OCI-LY7 (cell line): ENCODE data around the gene MCM9. TPM values are rescaled to one million over a fixed set of nuclear protein-coding genes. Genes with fewer than 3 reads are reported as not detected.

Source experiments
- BruUV-seq: library from RNA; stranded (reverse); fragments of 400-500 nt; replicated peaks from 2 replicates; lab custom pipeline; 2021; lab: Mats Ljungman, UMichigan
- CTCF ChIA-PET: fragments of 300-600 bp; sonication (Branson Sonifier 250); formaldehyde crosslinking; loops from one replicate; lab custom pipeline; 2022; ENCODE audit warnings: antibody characterized with exemption; ENCODE audit not compliant: unreplicated experiment; lab: Charles Lee
- POLR2A ChIA-PET: fragments of 300-600 bp; sonication (Branson Sonifier 250); formaldehyde crosslinking; loops from one replicate; lab custom pipeline; 2022; ENCODE audit warnings: antibody characterized with exemption; lab: Charles Lee
- DNase-seq: peaks from one replicate; pipeline ENCODE4 v3.0.0-alpha.2; 2015; ENCODE audit warnings: low spot score
- H2AFZ ChIP-seq: fragments of 200-600 bp; sonication (generic), shearing (Covaris generic); 2 replicates; pipeline ENCODE4 v1.6.1; 2014; ENCODE audit warnings: mild to moderate bottlenecking, antibody characterized with exemption, low read length, moderate library complexity
- H3K27ac ChIP-seq: fragments of 200-600 bp; sonication (generic); 2 replicates; pipeline ENCODE4 v1.5.1; 2014; ENCODE audit warnings: mixed run types, low read depth, mild to moderate bottlenecking, moderate library complexity, low read length, inconsistent platforms; ENCODE audit not compliant: poor library complexity, severe bottlenecking
- H3K36me3 ChIP-seq: fragments of 200-600 bp; sonication (generic); 2 replicates; pipeline ENCODE4 v1.6.1; 2014; ENCODE audit warnings: mild to moderate bottlenecking, antibody characterized with exemption, low read length, moderate library complexity, mixed read lengths; ENCODE audit not compliant: insufficient read depth
- H3K4me1 ChIP-seq: fragments of 200-600 bp; sonication (generic); 2 replicates; pipeline ENCODE4 v1.5.1; 2014; ENCODE audit warnings: mild to moderate bottlenecking, low read length; ENCODE audit not compliant: insufficient read depth, poor library complexity, severe bottlenecking
- H3K4me2 ChIP-seq: fragments of 200-600 bp; sonication (generic); 2 replicates; pipeline ENCODE4 v1.6.1; 2014; ENCODE audit warnings: mild to moderate bottlenecking, low read length
- H3K4me3 ChIP-seq: fragments of 200-600 bp; sonication (generic); 2 replicates; pipeline ENCODE4 v1.5.1; 2014; ENCODE audit warnings: mild to moderate bottlenecking, low read depth, low read length; ENCODE audit not compliant: poor library complexity, severe bottlenecking
- H3K79me2 ChIP-seq: fragments of 200-600 bp; sonication (generic); 2 replicates; pipeline ENCODE4 v1.6.1; 2016; ENCODE audit warnings: low read depth, mild to moderate bottlenecking, low read length, moderate library complexity, mixed read lengths; ENCODE audit not compliant: insufficient read depth
- H3K9me2 ChIP-seq: fragments of 200-600 bp; sonication (generic); 2 replicates; pipeline ENCODE4 v1.6.1; 2016; ENCODE audit warnings: mild to moderate bottlenecking, low read length, mixed read lengths; ENCODE audit not compliant: insufficient read depth
- H3K9me3 ChIP-seq: fragments of 200-600 bp; sonication (generic); 2 replicates; pipeline ENCODE4 v1.6.1; 2014; ENCODE audit warnings: mild to moderate bottlenecking, mixed run types, low read length, mixed read lengths
- H4K20me1 ChIP-seq: fragments of 200-600 bp; sonication (generic); 2 replicates; pipeline ENCODE4 v1.6.1; 2014; ENCODE audit warnings: mild to moderate bottlenecking, antibody characterized with exemption, low read length, moderate library complexity, mixed read lengths; ENCODE audit not compliant: insufficient read depth
- EZH2phosphoT487 ChIP-seq: fragments of 200-600 bp; sonication (generic); IDR thresholded peaks from 2 replicates; pipeline ENCODE4 v1.6.1; 2018; ENCODE audit warnings: low read depth, borderline replicate concordance, mild to moderate bottlenecking, mixed run types, antibody characterized with exemption, low read length, moderate library complexity, mixed read lengths
- intact Hi-C: fragments of 100-400 bp; cut with micrococcal nuclease; formaldehyde crosslinking; loops from one replicate; pipeline ENCODE4 v1.10.0; 2022; ENCODE audit not compliant: unreplicated experiment
- total RNA-seq, 2 experiments: library from RNA; depleted of rRNA in 1 of 2; stranded (reverse); fragments of >200 nt in 1 of 2; shearing (Covaris generic) in 1 of 2; gene quantifications; 2 replicates each; pipeline ENCODE4 v1.2.3, GENCODE V29; 2014 to 2022
- TF ChIP-seq, protein P1 (sequence below): fragments of 200-600 bp; sonication (generic); conservative IDR thresholded peaks from 2 replicates; pipeline ENCODE4 v1.5.1; 2014; ENCODE audit warnings: mild to moderate bottlenecking, antibody characterized with exemption, low read length, moderate library complexity, mixed read lengths

The MCM9 gene
- total RNA-seq, 2 experiments from 2014 or later = 17.4 to 18.8 TPM

DNA sequence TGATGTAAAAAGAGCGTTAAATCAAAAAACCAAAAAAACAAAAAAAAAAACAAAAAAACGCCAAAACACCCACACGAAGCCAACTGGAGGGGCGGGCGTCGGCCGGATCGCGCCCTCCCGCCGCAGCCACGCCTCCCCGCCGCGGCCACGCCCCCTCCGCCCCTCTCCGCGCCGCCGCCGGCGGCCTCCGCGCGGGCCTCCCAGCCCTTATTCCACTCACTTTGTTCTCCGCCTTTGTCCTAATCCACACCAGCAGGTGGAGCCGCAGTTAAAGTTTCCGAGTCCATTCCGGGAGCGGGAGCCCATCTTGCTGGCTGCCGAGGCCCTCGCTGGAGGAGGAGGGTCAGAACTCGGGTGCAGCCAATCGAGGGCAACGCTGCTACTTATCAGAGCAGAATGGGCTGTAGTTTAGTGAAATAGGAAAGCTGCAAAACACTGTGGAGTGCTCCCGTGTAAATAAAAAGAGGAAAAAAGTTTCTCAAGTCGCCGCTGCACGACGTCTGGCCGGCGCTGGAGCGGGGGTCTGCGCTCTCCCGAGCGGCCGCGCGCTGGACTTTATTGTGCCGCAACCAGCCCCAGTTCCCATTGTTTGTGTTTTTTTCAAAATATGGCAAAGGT, 41.0 kb downstream of the MCM9 start, which contains the start of gene ASF1A:
TSS of gene ASF1A (plus strand) at position 346 of the 618 bp plus-strand sequence. CDS start at position 608, 262 bp downstream.
- DNase-seq = peak; percentile 97
- BruUV-seq = no TSS peak
- CTCF ChIA-PET = interaction anchor here (1.0 kb wide), 1 partner anchor 12 kb away, joined by 3 read pairs; no protein-coding TSS in a partner anchor

DNA sequence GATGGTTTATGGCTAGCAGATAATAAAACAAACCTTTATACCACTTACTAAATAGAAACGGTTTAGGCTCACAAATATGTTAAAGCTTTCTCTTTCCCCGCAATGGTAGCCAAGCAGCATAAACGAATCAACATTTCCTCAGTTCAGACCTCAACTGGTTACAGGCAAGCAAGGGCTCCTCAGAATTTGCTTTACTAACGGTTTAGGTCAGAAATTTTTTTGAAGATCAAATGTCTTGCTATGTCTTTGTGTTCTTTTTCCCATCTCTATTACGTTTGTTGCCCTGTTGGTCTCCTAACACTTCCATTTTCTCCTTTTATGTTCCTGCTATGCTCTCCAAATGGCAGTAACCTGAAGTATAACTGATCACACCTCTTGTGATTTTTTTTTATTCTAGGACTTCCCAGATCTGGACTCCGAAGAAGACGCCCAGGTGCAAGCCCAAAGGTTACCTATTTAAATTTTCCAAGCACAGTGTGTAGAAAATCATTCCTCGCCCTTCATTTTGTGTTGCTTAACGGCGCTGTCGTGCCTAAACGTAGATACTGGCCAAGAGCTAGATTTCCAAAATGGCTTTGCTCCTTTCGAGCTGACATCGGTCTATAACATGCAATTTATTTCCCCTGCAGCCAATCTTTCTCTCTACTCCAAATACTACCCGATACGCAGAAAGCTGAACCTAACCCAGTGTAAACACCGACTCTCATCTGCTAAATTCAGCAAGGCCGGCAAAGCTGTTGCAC, 41.7 kb downstream of the MCM9 start:
- Histone ChIP-seq H2AFZ (peak overlapping the region; percentile 71; the same call in 1 of the 2 replicates), H3K9me3 (no peaks in the 10 kb centered on the region), H3K9me2 (no peaks in the 10 kb centered on the region), H3K4me2 (peak overlapping the region; percentile 99), H4K20me1 (no peaks in the 10 kb centered on the region), H3K4me3 (peak overlapping the region; percentile 80), H3K79me2 (peaks cover 69% of the 10 kb centered on the region), H3K27ac (peak overlapping the region; percentile 89), H3K4me1 (peaks cover 56% of the 10 kb centered on the region), H3K36me3 (peaks cover 25% of the 10 kb centered on the region)
- DNase-seq = peak; percentile 82
- intact Hi-C loops = loop anchor here (2.0 to 10.0 kb wide), 3 partner anchors 86 to 552 kb away; partner anchors contain the start of gene MAN1A1
- POLR2A ChIA-PET = interaction anchor here (0.6 to 9.3 kb wide), 5 partner anchors 11 to 208 kb away, joined by 3 to 88 read pairs (median 3); partner anchors contain the start of gene MCM9
- no peak for TF ChIP-seq EZH2phosphoT487
- TF ChIP-seq, protein P1, sequence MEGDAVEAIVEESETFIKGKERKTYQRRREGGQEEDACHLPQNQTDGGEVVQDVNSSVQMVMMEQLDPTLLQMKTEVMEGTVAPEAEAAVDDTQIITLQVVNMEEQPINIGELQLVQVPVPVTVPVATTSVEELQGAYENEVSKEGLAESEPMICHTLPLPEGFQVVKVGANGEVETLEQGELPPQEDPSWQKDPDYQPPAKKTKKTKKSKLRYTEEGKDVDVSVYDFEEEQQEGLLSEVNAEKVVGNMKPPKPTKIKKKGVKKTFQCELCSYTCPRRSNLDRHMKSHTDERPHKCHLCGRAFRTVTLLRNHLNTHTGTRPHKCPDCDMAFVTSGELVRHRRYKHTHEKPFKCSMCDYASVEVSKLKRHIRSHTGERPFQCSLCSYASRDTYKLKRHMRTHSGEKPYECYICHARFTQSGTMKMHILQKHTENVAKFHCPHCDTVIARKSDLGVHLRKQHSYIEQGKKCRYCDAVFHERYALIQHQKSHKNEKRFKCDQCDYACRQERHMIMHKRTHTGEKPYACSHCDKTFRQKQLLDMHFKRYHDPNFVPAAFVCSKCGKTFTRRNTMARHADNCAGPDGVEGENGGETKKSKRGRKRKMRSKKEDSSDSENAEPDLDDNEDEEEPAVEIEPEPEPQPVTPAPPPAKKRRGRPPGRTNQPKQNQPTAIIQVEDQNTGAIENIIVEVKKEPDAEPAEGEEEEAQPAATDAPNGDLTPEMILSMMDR = no peak
- CTCF ChIA-PET = interaction anchor here (1.0 kb wide), 1 partner anchor 11 kb away, joined by 4 read pairs; no protein-coding TSS in a partner anchor
- TSS peak; percentile 69 for BruUV-seq

More for the DNA sequence above, 41.0 kb downstream of the MCM9 start, which contains the start of gene ASF1A:
- TF ChIP-seq, protein P1 = peak; percentile 68
- TF ChIP-seq EZH2phosphoT487 = no peak
- peak within 1 kb of the TSS; percentile 99 for H3K4me2 ChIP-seq
- H3K79me2 ChIP-seq = peaks cover 76% of the 10 kb centered on the region
- H3K9me2 ChIP-seq = no peaks in the 10 kb centered on the region
- H3K36me3 ChIP-seq = peaks cover 27% of the 10 kb centered on the region
- H2AFZ ChIP-seq = peak within 1 kb of the TSS; percentile 71; the same call in 1 of the 2 replicates
- peak within 1 kb of the TSS; percentile 80 for H3K4me3 ChIP-seq
- peaks cover 60% of the 10 kb centered on the region for H3K4me1 ChIP-seq
- intact Hi-C loops = loop anchor here (1.0 to 10.0 kb wide), 7 partner anchors 40 to 551 kb away; partner anchors contain the start of genes CEP85L and MAN1A1
- H4K20me1 ChIP-seq = peaks cover 3% of the 10 kb centered on the region; the same call in 1 of the 2 replicates
- POLR2A ChIA-PET = interaction anchor here (0.9 to 9.3 kb wide), 3 partner anchors 11 to 174 kb away, joined by 4 to 88 read pairs (median 6); partner anchors contain the start of gene MCM9
- no peaks in the 10 kb centered on the region for H3K9me3 ChIP-seq
- peak within 1 kb of the TSS; percentile 89 for H3K27ac ChIP-seq
